HG02798 (cell line): ENCODE measurements around the gene CDKN1C.

Experiments used
- ATAC-seq: cut with Tn5 transposase; IDR thresholded peaks from one replicate; pipeline ENCODE4 v1.9.1; 2021; ENCODE audit warnings: mild to moderate bottlenecking; ENCODE audit not compliant: unreplicated experiment, poor library complexity

The CDKN1C gene

DNA sequence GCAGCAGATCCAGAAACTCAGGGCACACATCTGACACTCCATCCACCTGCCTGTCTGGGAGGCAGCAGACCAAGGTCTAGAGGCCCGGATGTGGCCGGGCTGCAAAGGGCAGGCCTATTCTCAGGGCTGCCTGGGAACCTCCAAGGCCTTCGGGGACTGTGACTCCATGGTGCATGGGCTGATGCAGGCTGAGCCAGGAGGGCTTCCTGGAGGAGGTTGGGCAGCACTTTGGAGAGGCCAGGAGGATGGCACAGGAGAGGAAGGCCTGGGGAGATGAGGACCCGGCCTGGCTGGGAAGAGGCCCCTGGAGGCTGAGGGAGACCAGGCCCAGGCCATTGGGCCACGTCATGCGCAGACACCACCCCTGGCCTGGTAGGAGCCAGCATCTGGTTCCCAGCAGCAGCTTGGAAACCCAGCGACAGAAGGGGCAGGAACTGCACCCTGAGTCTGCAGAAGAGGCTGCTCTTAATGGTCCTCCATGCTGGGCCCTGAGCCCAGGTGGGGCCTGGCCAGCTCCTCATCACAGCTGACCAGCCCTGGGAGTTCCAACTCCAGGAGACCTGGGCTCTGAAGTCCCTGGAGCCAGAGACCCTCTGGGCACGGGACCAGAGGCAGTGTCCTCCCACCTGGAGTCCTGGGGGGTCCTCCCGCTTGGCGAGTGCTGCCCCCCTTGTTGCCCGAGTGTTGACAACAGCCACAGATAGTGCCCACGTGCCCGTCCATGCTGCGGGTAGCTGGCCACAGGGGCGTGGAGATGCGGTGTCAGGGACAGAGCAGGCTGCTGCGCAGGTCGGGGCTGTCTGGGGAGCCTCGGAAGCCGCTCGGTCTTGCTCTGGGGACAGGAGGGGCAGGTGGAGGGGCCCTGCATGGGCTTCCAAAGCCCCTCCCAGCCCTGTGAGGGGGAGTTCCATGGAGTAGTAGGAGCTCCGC, 38.1 kb upstream of the CDKN1C start:
- no peak for ATAC-seq

DNA sequence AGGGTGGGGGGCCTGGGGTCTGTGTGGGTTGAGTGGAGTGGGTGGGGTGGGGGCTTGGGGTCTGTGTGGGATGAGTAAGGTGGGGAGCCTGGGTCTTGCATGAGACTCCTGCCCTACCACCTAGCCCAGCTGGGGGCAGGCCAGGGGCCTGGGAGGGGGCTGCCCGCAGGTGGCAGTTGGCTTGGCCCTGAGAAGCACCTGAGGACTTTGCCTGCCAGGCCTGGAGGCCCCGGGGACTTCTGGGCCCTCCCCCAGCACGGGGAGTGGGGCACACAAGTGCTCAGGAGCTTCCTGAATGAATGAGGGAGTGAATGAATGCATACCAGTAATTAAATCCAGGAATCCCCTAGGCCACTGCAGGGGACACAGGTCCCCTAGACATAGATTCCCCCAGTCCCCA, 37.1 kb upstream of the CDKN1C start:
- no peak for ATAC-seq

DNA sequence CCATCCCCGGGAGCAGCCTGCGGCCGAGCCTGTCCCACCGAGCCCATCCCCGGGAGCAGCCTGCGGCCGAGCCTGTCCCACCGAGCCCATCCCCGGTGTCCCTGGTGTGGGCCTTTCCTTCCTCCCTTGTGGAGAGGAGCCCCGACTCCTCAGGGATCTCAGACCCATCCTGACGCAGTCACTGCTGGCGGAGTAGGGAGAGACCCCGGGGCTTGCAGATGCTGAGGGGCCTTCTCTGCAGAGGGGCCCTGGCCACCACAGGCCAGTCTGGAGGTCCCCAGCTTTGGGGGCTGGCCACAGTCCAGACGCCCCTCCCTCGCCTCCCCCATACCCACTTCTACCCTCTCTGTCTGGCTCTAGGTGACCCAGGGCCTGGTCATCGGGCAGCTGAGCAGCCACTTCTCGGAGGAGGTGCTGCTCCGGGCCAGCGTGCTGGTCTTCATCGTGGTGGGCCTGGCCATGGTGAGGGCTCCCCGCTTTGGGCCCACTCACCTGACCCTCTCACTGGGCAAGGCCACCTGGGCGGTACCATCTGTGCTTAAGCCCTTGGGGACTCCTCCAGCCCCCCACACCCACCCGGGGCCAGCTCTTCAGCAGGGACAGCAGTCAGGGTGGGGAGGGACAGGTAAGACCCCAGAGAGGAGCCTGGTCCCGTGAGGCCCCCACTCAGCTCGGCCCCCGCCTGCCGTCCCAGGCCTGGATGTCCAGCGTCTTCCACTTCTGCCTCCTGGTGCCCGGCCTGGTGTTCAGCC, 36.3 kb upstream of the CDKN1C start:
- ATAC-seq: no peak

DNA sequence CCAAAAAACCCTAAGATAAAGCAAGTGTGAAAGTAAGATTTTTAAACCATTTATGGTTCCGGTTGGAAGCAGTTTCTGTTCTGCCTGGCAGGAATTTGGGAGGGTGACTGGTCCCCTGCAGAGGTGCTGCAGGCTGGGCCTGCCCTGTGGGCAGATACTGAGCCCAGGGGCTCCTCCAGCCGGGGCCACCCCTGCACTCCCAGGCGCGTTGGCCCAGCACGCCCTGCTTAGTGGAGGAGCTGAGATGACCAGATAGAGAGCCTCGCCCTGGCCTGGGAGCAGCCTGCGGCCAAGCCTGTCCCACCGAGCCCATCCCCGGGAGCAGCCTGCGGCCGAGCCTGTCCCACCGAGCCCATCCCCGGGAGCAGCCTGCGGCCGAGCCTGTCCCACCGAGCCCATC, 35.7 kb upstream of the CDKN1C start:
- no peak for ATAC-seq

DNA sequence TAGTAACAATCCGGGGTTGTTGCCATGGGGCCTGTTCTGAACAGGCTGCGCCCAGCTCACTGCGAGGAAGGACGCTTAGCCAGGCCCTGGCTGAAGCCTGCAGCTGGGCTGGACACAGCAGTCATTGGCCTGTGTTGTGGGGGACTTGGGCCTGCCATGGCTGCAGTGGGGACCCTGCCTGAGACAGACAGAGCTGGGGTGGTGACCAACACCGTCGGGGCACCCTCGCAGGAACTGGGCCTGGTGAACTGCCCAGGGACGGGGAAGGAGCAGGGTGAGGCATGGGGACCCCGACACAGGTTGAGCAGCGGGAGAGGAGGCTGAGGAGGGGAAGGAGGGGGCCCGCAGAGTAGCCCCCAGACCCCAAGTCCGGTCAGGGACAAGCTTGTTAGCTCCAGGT, 34.8 kb upstream of the CDKN1C start:
- no peak for ATAC-seq

DNA sequence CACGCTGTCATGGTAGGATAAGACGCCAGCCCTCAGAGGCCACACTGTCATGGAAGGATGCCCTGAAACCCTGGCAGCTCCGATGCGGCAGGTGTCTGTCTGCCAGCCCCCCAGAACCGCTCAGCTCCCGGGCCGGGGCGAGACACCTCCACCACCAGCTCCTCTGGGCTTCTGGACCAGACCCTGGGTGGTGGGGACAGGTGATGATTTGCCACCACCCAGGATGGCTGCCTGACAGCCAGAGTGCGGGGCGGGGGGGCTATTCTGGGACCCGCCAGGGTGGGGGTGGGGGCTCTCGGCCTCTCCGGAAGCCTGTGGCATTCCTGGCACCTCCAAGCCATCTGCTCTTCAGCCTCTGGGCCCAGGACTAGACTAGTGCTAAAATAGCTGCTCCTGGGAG, 34.3 kb upstream of the CDKN1C start:
- ATAC-seq: no peak

DNA sequence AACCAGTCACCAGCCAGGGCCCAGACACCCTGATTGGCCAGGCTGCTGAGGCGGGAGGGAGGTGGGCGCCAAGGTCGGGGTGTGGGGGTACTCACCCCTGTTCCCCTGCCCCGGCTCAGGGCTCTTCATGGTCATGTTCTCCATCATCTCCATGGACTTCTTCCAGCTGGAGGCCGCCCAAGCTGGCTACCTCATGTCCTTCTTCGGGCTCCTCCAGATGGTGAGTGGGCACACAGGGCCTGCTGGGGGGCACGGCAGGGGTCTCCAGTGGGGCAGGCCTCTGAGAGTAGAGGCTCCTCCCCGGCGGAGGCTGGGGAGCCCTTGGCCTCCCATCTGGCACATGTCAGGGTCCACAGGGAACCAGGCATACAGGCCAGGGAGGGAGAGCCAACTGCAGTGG, 33.6 kb upstream of the CDKN1C start:
- ATAC-seq: no peak

DNA sequence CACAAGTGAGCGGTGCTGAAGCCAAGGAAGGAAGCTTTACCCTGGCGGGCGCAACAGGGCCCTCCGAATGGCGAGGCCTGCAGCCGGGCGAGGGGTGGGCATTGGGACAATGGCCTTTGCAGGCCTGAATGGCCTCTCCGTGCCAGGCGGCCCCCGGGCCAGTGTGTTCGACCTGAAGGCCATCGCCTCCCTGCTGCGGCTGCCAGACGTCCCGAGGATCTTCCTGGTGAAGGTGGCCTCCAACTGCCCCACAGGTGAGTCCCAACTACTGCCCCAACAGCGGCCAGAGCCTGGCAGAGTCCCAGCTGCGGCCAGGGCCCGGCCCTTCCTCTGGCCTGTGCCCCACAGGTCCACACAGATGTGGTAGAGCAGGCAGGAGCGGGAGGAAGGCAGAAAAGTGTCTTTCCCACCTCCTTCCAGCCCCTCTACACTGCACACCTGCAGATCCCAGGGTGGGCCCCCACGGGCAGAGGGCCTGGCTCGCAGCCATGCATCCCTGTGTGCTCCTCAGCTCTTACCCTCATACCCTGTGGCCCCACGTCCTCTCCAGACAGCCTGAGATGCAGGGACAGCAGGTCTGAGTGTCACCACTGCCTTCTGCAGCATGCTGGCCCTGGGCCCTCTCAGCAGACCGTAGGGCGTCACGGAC, 32.4 kb upstream of the CDKN1C start:
- no peak for ATAC-seq

DNA sequence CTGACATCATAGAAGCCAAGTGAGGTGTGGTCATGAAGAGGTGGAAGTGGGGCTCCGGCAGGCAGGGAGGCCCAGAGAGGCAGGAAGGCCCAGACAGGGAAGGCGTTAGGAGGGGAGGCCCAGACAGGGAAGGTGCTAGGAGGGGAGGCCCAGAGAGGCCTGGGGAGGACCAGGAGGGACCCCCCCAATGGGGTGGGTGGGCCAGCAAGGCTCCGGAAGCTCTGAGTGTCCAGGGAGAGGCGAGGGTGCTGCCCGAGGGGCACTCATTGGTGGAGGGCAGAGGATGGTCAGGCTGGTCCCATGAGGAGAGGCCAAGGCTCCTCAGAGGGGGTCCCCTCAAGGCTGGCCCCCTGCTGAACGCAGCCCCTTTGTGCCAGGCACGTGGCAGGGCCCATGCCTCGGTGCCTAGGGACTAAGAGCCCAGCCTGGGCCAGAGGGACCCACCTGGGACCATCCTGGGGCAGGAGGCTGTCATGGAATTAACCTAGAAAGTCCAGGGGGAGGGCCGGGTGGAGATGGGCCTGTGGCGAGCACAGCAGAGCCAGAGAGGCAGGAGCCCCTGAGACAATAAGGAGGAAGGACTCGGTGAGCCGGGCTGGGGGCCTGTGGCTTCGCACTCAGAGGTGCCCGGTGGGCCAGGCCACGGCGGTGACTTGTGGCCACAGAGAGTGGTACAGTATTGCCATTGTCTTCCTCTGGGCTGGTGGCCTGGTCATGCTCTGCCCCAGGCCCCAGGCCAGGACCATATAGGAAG, 31.5 kb upstream of the CDKN1C start:
- ATAC-seq: no peak

DNA sequence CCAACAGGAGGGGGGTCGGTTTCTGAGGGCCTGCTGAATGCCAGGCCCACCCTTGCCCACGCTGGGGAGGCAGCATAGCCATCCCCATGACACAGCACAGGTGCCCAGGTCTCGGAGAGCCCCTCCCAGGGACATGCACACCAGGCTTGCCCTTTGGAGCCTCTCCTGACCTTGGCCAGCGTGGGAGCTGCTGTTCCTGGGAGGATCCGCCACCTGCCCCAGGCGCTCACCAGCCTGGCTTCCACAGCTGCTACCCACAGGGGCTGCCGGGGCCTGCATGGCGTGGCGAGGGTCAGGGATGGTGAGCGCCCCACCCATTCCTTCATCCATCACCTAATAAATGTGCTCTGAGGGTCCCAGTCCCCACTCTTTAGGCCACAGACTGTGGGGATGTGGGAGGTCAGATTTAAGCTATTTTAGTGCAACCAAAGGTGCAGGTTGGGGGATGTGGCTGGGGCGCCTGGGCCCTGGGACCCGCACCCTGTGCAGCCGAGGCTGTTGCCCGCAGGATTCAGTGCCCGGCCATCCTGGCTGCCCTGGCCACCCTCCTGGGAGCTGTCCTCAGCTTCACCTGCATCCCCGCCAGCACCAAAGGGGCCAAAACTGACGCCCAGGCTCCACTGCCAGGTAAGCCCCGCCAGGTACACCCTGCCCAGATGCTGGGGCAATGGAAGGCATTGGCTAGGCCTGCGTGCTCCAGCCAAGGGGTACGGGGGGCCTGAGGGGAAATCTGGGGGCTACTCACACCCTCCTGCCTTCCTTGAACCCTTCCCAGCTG, 30.7 kb upstream of the CDKN1C start:
- no peak for ATAC-seq

DNA sequence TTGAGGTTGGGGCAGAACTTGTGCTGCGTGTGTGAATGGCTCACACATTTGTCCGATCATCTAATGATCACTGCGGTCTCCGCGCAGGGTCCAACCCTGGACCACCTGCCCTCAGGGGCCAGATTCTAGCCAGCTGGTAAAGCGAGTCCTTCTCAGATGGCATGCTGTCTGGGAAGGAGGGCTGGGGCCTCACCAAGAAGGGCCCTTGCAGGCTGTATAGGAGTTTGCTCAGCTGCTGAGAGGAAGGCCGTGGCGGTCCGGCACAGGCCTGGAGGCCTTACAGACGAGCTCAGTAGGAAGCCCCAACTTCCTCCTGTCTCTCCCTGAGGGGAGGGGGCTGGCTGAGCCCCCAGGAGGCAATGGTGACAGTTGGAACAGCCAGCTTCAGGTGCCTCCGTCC, 29.9 kb upstream of the CDKN1C start:
- ATAC-seq: no peak

DNA sequence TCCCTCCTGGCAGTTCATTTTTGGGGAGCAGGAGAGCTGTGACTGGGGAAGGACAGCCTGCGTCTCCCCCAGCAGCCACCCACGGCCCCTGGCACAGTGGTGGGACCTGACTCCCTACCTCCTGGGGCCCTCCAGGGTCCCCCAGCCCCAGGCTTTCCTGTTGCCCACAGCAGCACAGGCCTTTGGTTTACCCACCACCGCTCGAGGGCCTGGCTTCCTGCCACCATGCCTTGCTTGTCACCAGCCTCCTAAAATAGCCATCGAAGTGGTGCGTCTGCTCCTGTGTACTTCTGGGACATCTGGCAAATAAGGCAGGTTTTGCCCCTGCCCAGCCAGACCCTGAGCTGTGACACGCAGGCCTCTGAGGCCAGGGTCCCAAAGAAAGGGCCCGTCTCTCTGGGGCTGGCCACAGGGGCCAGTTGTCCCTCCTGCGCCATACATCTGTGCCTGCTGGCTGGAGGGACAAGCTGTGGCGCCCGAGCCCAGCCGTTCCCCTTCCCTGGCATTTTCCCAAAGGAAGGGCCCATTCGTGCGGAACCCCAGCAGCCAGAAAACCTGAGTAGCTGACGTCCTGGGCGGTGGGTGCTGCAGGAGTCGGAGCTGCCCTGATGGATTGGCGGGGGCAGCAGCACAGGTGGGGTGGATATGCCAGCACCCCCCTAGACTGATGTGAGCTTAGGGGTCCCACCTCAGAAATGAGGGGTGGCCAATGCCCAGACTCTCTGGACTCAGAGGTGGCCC, 29.1 kb upstream of the CDKN1C start:
- ATAC-seq: no peak

DNA sequence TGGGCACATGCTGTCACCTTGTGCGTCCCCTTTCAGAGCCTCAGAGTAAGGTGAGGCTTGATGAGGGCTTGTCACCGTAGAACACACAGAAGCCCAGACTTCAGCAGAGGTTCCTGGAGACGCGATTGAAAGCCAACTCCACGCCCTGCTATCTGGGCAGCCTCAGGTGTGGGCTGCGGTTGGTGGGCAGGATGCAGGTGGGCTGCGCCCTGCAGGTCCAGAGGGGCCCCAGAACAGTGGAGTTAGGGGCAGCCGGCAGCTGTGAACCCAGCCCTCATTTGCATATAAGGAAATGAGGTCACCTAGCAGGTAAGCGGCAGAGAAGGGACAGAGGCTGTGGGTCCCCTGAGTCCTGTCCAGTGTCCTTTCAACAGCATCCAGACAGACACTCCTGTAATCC, 28.2 kb upstream of the CDKN1C start:
- no peak for ATAC-seq

DNA sequence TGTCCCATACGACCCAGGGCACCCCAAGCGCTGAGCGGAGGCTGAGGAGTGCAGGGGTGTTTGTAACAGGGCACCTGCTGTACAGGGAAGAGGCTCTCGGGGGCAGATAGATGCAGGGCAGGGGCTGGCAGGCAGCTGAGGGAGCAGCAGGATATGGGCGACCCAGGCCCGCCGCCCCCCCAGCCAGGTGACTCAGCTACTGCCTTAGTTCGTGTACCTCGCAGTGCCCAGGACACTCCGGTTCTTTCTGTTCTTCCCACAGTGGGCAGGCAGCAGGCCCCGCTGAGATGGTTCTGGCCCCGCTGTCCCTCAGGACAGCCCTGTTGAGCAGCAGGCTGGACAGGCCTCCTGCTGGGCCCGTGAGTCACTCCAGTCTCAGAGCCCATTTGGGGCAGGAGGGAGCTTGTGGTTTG, 27.4 kb upstream of the CDKN1C start:
- no peak for ATAC-seq

DNA sequence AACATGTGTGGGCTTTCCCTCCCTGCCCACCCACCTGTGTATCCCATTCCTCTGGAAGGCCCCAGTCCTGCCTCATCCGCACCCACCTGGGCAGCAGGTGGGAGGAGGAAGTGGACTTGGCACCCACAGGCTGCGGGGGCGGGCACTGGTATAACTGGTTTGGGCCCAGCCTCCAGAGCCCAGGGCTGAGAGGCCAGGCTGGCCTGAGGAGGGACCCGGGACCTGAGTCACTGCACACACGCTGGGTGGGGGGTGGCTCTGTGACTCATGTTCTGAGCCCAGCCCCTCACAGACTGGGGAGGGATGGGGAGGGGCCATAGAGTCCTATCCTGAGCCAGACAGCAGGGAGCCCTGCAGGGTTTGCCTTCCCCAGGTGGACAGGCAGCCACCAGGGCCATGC, 26.9 kb upstream of the CDKN1C start:
- no peak for ATAC-seq

DNA sequence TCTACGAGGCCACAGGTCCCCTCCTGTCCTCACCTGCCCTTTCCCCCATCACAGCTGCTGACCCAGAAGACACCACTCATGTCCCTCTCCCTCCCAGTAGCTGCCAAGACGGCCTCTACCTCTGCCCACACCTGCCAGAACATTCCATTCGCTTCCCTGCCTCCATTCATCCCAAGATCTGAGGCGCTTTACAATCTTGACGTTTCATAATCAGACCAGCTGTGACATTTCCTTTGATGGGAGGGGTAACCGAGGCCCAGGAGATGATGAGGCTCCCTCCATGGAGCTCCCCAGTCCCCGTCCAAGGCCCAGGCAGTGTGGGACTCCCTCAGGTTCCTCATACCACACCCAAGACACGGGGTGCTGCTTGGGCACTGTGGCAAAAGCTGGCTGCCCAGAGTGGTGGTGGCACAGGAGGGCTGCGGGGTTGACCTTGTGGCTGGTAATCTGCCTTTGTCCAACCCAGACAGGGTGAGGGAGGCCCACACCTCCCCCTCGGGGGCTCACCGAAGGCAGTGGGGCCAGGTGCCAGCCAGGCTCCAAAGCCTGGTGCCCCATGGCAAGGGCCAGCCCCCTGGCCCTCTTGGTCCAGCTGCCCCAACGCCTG, 26.3 kb upstream of the CDKN1C start:
- ATAC-seq: no peak

DNA sequence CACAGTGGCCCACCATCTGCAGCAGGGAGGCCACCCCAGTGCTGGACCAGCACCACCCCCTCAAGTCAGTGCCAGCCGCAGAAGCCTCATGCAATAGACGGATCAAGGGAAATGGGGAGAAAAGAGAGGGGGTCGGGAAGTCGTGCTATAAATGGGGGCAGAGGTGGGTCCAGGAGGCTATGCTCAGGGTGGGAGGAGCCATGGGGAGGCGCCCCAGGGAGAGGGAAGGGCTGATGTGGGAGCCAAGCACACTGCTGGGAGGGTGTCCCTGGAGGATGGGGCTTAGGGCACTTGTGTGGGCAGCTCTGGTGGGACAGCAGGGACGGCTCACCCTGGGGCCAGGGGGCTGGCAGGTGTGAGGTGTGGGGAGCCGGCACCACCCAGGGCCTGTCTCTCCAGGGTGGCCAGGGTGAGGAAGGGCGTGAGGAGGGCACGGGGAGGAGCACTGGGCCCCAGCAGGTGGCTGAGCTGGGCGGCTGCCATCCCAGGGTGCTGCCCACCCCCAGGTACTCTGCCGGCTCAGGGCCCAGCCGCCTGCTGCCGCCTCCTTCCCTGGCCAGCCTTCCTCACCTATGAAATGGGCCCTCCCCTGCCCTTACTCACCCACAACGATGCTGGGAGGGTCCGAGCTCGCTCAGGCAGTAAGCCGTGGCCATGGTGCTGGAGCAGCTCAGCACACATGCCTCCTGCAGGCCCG, 25.7 kb upstream of the CDKN1C start:
- no peak for ATAC-seq

DNA sequence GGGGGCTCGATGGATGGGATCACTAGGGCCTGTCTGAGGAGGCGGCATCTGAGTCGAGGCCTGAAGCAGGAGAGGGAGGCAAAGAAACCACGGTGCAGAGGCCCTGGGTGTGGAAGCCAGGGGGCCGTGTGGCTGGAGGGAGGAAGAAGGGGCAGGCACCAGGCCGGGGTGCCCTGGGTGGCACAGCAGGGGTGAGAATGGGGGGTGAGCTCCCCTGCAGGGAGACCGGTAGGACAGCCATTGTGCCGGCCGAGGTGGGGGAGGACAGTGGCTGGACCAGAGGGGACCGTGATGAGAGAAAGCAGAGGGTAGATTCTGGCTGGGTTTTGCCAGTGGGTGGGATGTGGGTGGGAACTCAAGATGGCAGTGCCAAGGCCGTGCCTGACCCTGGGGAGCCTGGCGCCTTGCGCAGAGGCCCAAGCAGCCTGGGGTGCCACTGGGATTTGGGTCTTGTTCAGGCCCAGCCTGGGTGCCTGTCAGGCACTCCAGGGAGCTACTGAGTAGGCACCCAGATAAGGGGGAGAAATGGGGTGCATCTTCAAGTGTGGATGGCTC, 24.9 kb upstream of the CDKN1C start:
- no peak for ATAC-seq
